Measurements from ENCODE around the gene TCF7L2.

DNA sequence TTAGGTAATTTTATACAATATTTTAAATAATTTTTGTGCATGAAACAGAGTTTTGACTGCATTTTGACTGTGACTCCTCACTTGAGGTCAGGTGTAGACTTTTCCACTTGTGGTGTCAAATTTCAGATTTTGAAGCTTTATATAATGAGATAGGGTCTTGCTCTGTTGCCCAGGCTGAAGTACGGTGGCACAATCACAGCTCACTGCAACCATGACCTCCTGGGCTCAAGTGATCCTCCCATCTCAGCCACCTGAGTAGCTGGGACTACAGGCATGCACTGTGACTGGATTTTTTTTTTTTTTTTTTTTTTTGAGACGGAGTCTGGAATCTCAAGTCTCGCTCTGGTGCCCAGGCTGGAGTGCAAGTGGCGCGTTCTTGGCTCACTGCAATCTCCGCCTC is 74.9 kb downstream of the TCF7L2 start:
- TF ChIP-seq, protein P1, sequence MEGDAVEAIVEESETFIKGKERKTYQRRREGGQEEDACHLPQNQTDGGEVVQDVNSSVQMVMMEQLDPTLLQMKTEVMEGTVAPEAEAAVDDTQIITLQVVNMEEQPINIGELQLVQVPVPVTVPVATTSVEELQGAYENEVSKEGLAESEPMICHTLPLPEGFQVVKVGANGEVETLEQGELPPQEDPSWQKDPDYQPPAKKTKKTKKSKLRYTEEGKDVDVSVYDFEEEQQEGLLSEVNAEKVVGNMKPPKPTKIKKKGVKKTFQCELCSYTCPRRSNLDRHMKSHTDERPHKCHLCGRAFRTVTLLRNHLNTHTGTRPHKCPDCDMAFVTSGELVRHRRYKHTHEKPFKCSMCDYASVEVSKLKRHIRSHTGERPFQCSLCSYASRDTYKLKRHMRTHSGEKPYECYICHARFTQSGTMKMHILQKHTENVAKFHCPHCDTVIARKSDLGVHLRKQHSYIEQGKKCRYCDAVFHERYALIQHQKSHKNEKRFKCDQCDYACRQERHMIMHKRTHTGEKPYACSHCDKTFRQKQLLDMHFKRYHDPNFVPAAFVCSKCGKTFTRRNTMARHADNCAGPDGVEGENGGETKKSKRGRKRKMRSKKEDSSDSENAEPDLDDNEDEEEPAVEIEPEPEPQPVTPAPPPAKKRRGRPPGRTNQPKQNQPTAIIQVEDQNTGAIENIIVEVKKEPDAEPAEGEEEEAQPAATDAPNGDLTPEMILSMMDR (conservative IDR thresholded peaks at IDR 0.05 in 1 of 2, IDR thresholded peaks at IDR 0.05 in 1 of 2; ENCODE audit: extremely low read depth in 1 of 2, insufficient read depth in 1 of 2, low read depth in 1 of 2, low read length in 2 of 2): no peak
- TF ChIP-seq EZH2 (IDR thresholded peaks at IDR 0.05; ENCODE audit: borderline replicate concordance, low read length): no peak

Data from mammary epithelial cell (primary cell).